ENCODE results near the gene SMIM45.

The SMIM45 gene

DNA sequence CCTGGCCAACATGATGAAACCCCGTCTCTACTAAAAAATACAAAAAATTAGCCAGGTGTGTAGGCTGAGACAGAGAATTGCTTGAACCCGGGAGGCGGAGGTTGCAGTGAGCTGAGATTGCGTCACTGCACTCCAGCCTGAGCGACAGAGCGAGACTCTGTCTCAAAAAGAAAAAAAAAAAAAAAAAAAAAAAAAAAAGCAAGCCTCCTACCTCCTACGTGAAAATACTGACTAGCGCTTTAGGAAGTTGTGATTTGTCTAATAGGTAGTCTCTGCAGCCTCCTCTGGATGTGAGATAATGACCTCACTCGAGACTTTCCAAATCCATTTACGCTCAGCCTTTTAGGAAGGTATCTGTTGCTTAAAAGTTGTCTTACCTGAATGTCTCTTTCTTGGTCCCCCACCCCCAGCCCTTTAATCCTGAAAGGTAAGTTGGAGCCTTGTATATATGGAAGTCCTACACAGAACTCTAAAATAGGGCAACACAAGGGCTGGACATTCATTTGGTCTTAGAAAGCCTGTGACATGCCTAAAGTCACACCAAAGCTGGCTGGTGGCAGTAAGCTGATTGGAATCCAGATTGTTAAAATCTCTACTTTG, 22.8 kb downstream of the SMIM45 start:
- DNase-seq, result no peak

DNA sequence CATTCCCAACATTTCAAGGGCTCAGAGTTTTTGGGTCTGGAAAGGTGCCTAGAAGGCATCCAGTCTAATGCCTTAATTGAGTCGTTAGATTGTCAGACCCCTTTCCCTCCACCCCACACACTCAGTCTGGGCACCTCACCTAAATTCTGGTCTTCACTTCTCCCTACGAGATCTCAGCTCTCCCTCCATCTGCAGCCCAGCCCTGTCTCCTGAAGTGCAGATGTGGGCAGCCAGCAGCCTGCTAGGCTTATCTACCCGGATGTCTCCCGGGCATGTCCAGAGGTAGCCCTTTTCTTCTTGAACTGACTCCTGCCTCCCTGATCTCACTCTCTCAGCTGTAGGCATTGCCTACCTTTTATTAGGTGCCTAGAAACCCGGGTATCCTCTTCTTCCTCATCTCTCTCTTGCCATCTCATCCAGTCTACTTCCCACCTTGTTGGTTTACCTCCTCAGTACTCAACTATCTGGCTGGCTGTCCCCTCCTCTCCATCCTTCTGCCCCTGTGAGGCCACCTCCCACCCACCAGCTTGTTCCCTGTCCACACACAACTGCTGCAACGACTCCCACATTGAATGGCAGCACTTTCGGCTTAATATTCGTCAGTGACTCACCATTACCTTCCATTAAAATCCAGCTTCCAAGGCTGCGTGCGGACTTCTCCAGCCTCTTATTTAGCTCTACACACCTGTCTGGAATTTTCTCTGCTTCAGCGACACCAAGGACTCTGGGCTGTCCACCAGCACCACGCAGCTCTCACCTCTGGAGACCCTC, 23.5 kb downstream of the SMIM45 start:
- no peak for DNase-seq

DNA sequence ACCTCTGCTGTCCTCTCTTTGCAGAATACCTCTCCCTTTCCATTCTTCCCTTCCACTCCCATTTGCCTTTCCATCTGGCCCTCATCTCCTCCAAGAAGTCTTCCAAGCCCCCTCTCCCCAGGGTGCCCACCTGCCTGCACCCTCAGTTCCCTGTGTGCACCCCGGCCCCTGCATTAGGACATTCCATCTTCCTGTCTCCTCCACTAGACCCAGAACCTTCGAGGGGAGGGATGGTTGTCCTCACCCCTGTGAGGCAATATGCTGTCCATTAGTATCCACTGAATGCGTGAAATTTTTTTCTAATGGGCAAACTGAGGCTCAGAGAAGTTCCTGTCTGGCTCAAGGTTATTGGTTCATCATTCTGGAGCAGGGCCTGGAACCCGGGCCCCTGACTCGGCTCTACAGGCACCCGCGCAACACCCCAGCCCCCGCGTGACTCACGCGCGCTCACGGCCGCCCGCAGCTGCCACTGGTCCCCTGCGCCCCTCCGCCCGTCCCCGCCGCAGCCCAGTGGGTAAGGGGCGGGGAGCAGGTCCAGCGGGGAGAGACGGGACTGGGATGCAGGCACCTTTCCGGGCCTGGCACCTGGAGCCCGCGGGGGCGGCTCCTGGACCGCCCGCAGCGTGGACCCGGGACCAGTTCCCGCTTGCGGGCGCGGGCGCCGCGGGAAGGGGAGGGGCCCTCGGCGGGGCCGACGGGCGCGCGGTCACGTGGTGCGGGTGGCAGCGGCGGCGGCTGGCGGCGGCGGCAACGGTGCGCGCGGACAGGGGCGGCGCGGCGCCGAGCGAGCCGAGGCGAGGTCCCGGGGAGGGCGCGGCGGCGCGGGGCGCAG, 24.3 kb downstream of the SMIM45 start:
- no peak for DNase-seq

DNA sequence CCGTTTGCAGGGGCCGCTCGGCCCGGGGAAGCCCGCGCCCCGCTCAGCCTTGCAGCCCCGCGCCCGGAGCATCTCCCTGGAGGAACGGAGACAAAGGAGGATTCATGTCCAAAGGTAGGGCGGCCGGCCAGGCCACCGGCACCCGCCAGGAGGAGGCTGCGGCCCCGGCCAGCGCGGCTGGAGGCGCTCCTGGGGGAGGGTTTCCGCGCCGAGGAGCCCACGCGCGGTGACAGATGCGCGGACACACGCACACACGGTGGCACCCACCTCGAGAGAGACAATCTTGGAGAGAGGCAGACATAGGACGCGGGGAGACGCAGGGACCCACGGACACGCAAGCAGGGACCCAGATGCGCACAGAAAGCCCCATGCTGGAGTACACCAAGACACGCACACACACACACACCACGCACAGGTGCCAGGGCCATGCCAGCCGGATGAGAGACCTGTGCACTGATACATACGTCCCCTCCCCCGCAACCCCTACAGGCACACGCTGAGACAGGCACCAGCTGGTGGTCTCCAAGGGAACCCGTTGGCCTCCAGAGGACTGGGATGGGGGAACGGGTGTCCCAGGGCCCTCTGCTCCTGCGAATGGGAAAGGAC, 25.1 kb downstream of the SMIM45 start:
- peak; percentile 41 for DNase-seq

DNA sequence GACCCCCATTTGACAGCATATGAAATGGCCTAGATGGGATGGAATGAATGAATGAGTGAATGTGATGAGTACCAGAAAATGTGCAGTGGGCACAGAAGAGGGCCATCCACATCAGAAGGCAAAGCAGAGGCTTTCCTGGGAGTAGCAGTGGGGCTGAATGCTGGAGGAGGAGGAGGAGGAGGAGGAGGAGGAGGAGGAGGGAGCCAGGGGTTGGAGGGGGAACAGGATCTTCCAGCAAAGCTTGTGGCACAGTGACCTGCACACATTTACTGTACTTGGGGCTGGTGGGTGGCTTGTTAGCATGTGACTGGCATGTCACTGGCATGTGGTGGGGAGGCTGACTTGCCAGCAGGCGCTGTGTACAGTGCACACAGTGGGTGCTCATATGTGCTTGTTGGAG, 26.8 kb downstream of the SMIM45 start:
- DNase-seq, result no peak

DNA sequence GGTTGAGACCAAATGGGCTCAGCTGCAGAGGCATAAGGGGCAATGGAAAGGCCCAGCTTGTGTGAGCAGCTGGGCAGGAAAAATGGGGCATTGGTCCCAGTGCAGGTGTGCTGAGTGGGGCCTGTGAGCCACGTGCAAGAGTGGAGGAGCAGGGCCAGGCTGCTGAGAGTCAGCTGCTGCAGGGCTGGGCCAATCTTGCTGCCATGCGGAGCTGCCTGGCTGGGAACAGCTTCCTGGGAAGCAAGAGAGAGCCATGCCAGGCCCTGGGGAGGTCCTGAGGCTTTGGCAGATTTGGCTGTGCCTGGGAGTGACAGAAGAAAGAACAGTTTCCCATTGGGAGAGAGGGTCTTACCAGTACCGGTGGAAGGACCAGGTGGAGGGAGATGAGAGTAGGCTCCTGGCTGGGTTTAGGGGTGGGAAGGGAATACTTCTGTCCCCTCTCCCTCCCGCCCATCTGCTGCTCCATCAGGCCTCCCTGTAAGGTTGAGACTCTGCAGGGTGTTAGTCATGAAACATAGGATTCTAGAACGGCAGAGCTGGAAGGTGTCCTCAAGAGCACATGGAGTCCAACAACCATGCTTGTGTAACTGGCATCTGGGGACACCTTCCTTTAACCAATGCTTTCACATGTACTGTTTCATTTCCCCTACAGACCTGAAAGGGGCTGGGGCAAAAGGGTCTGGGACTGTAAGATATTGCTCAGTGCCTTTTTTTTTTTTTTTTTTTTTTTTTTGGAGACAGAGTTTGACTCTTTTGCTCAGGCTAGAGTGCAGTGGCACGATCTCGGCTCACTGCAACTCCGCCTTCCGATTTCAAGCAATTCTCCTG, 27.7 kb downstream of the SMIM45 start:
- DNase-seq, result peak; percentile 9

DNA sequence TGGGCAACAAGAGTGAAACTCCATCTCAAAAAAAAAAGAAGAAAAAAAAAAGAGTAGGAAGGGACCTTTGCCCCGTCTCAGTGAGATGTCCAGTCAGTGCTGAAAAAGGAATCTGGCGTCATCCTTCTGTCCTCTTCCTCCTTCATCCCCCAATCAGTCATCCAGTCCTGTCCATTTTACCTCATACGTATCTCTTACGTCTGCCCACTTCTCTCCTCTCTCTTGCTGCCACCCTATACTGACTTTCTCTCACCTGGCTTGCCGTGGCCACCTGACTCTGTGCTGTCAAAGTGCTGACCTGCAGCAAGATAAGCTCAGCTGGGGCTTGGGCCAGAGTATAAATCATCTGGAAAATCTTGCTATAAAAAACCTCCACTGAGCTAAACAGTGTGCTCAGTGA, 30.9 kb downstream of the SMIM45 start:
- no peak for DNase-seq

DNA sequence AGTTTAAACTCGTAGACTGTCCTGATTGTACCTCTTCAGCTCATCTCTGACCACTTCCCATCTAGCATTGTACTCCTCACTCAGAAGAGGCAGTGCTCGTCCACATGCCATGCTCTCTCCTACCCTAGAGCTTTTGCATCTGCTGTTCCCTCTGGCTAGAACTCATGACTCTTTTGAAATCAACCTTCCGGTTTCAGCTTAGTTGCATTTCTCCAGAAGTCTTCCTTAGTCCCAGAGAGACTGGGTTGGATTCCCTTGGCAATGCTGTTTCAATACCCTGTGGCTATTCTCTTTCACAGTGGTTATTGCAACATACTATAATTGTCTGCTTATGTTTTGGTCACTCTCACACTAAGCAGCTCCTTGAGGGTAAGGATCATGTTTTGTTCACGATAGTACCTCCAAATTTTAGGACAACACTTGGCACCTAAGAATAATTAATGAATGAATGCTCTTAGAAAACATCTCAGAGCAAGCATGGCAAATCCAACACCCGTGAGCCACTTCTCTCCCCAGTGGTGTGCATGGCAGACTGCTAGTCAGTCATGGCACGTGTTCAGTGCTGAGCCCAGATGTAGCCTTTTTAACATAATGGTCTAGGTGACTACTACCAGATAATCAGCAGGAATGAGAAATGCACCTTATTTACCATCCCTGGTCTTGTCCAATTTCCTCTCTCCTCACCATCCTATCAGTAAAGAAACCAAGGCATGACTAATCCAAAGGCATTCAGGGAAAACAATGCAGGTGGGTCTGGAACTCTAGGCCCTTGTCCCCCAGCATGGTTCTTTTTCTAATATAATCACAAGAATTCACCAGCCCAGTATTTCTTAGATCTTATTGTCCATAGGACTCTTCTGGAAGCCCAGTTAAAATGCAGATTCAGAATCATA, 31.8 kb downstream of the SMIM45 start:
- no peak for DNase-seq

DNA sequence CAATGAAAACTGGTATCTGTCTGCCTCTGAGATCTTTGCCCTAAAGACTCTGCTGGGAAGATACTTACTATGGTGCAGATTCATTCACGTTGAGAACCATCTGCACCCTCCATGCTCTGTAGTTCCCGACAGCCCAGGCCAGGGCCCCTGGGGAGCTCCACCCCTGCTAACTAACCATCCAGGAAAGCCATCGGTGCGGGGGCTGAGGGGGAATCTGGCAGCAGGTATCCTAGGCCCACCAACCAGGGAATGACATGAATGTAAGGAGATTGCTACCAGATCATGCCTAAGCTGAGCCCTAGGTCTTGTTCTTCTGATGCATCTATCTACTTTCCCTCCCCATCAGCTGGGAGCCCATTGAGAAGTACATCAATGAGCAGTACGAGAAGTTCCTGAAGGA, 35.3 kb downstream of the SMIM45 start:
- no peak for DNase-seq

DNA sequence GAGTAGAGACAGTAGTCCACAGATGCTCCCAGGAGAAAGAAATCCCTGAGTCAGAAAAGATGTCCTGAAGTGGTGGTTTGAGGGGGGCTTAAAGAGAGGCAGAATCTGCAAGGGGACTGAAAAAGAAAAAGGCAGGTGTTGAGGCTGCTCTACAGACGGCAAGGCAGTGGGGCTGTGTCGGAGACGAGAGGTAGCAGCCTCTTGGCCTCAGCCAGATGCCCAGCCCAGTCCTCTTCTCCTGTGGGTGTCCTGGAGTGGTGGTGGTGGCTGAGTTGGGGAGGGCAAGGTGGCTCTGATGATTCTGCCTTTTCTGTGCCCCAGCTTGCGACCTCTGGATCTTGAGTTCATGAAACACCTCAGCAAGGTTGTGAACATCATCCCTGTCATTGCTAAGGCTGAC, 37.3 kb downstream of the SMIM45 start:
- DNase-seq, result no peak

DNA sequence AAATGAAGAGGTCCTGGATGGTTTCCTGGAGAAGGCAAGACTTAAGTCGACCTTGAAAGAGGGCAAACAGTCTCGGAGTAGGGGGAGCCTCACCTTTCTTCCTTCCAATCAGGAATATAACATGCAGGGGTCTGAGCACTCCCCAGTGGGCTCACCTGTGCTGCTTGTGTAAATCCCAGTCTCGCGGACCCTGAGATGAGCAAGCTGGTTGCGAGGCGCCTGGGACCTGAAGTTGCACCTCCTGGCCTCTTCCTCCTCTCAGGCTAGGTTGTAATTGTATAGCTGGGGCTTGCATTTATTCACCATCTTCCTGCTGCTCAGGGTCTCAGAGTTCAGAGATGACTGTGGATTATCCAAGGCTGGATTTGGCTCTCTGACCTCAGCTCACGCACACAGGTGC, 39.2 kb downstream of the SMIM45 start:
- no peak for DNase-seq

DNA sequence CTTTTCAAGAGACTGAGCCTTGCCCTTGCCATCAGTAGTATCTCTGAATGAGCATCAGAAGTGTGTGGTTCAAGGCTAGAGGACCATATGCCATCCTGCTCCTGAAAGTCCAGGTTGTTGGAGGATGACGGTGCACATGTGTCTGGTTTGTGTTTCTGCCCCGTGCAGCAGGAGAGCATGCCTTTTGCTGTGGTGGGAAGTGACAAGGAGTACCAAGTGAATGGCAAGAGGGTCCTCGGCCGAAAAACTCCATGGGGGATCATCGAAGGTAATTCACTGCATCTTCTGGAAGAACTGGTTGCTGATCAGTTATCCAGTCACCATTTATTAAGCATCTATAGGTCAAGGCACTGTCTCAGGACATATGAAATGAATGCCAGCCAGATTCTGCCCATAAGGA, 40.5 kb downstream of the SMIM45 start:
- no peak for DNase-seq

DNA sequence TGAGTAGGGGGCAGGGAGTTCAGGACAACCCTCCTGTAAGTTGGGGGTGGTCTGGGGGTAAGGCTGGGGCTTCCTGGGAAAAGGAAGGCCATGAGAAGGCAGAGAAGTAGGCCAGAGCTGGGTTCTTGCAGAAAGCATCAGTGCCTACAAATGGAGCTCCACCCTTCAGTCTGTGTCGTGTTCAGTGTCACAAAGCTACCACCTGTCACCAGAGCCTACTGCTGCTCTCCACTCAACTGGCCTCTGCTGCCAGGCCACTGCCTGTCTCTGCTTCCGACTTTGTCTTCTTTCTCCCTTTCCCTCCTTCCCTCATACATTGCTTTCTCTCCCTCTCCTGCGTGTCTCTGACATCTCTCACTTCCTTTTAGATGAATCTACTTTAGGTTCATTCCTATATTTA, 43.3 kb downstream of the SMIM45 start:
- no peak for DNase-seq

DNA sequence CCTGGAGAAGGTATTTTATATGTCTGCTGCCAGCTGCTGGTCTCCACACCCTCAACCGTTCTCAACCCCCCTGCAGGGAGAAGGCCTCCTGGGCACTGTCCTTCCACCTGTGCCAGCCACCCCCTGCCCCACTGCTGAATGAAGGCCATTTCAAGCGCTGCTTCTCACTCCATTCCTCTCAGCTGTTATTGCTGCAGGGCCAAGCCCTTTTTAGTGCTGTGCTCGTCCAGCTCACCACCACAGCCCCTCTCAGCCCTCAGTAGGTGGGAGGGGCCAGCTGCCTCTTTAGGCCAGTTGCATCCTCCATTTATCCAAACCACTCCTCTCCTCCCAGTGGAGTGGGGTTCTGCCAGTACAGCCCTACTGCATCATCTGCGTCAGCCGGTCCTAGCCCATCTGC, 44.9 kb downstream of the SMIM45 start:
- no peak for DNase-seq

DNA sequence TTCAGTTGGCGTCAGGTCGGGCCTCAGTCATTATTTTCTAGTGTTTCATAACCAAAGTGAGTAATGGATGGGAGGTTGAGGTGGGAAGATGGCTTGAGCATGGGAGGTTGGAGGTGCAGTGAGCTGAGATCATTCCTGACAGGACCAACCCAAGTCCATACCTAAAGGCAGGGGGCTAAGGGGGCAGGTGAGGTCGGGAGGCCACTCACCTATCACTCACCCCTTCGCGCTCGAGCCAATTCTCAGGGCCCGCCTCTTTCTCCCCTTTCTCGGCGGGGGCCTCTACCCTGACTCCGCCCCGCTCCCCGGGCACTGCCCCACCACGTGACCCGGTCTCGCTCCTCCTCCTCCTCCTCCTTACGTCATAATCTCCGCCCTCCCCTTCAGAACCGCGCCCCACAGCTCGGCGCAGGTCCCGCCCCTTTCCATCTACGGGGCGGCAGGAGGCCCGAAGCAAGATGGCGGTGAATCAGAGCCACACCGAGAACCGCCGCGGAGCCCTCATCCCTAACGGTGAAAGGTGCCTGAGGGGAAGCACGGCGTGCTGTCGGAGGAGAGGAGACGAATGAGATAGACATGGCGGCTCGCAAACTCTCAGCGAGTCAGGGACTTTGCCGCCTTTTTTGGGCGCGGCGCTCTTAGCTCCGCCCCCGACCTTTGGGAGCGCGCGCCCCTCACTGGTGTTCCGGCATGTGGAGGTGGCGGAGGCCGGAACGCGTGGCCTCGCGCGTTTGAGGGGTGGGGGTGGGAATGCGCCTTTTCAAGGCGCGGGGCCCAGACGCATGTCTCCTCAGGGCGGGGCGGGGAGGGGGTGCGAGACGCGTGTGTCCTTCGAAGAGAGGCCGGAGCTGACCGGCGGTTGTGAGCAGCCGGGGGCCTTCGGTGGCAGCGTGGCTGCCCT, 46.7 kb downstream of the SMIM45 start, which contains the start of gene WBP2NL:
Gene WBP2NL, plus strand, starts transcription at position 428 of the 901 bp plus-strand sequence. Its CDS starts 31 bp downstream, at position 459.
- DNase-seq, result no peak

DNA sequence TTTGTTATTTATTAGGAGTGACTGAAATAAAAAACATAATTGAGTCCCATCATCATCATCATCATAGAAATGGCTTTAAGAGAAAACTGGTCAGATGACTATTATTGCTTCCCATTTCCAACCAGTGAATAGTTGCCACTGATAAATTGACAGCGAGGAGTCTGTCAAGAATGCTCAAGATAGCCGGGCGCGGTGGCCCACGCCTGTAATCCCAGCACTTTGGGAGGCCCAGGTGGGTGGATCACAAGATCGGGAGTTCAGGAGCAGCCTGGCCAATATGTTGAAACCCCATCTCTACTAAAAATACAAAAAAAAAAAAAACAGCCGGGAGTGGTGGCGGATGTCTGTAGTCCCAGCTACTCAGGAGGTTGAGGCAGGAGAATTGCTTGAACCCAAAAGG, 48.5 kb downstream of the SMIM45 start:
- no peak for DNase-seq

DNA sequence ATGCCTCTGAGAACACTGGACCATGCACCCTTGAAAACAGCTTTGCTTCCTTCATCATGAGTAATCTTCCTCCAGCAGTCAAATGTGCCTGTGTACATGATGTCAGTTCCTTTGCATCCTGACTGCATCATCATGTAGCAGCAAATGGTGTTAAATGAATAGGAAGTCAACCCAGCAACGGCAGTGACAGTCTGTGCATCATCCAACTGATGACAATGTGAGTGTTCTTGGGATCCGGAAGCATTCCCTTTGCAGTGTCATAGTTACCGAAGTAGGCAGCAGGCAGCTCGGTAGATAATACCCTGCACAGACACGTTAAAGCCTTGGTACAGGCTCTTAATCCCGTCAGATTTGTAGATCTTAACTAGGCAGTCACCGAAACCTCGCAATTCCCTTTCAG, 49.2 kb downstream of the SMIM45 start:
- no peak for DNase-seq

DNA sequence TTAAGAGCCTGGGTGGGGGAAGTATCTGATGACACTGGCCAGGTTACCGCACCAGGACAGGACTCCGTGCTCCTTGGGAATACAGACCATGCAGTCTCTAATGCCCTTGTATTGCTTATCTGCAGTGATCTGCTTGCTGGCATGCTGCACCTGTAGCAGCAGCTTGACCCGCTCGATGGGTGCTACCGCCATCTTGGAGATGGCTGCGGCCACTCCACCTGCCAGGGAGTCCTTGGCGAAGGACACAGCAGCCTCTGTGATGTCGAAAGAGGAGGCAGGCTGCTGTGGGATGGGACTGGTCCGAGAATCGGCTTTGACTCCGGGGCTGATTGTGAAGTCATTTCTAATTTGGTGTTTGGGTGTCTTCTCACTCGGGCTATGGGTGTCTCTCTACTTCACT, 49.8 kb downstream of the SMIM45 start:
- DNase-seq, result no peak

DNA sequence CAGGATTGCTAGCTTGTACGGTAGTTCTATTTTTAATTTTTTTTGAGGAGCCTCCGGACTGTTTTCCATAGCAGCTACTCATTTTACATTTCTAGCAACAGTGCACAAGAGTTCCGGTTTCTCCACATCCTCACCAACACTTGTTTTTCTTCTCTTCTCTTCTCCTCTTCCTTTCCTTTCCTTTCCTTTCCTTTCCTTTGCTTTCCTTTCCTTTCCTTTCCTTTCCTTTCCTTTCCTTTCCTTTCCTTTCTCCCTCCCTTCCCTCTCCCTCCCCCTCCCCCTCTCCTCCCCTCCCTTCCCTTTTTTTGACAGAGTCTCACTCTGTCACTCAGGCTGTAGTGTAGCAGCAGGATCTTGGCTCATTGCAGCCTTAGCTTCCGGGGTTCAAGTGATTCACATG, 56.0 kb downstream of the SMIM45 start:
- no peak for DNase-seq

Measured in NCI-H524 treated with DMSO at 0.1 percent for 48 hours (cell line).